HEK293 (cell line): ENCODE measurements around the gene TCF12.

Experiments used
- CTCF ChIP-seq: fragments of 450-650 bp; formaldehyde crosslinking; IDR thresholded peaks from 2 replicates; pipeline ENCODE4 v1.5.1; 2016; ENCODE audit warnings: missing biosample characterization, missing genetic modification characterization
- GFI1B ChIP-seq: fragments of 450-650 bp; formaldehyde crosslinking; IDR thresholded peaks from 2 replicates; pipeline ENCODE4 v1.5.1; 2016; ENCODE audit warnings: missing biosample characterization, missing genetic modification characterization
- GLIS1 ChIP-seq: fragments of 450-650 bp; formaldehyde crosslinking; IDR thresholded peaks from 2 replicates; pipeline ENCODE4 v1.5.1; 2016; ENCODE audit warnings: missing biosample characterization, missing genetic modification characterization
- GLIS2 ChIP-seq: fragments of 450-650 bp; formaldehyde crosslinking; IDR thresholded peaks from 2 replicates; pipeline ENCODE4 v1.5.1; 2016; ENCODE audit warnings: missing biosample characterization, missing genetic modification characterization
- HIC1 ChIP-seq: fragments of 450-650 bp; formaldehyde crosslinking; IDR thresholded peaks from 2 replicates; pipeline ENCODE4 v1.5.1; 2016; ENCODE audit warnings: missing biosample characterization, missing genetic modification characterization
- HOXD13 ChIP-seq: sonication (generic); formaldehyde crosslinking; IDR thresholded peaks from 2 replicates; pipeline ENCODE4 v1.8.0; 2022; ENCODE audit warnings: missing genetic modification reagents, borderline replicate concordance
- KLF7 ChIP-seq: fragments of 450-650 bp; formaldehyde crosslinking; IDR thresholded peaks from 2 replicates; pipeline ENCODE4 v1.5.1; 2016; ENCODE audit warnings: missing biosample characterization, missing genetic modification characterization, borderline replicate concordance
- KLF9 ChIP-seq: fragments of 450-650 bp; formaldehyde crosslinking; IDR thresholded peaks from 2 replicates; pipeline ENCODE4 v1.5.1; 2016; ENCODE audit warnings: missing biosample characterization, missing genetic modification characterization, low read depth
- MEIS1 ChIP-seq: sonication (generic); formaldehyde crosslinking; IDR thresholded peaks from 2 replicates; pipeline ENCODE4 v1.8.1; 2022; ENCODE audit warnings: missing genetic modification reagents, mild to moderate bottlenecking, borderline replicate concordance
- SALL2 ChIP-seq: fragments of 450-650 bp; formaldehyde crosslinking; IDR thresholded peaks from 2 replicates; pipeline ENCODE4 v1.5.0; 2017; ENCODE audit warnings: missing biosample characterization, mild to moderate bottlenecking, missing genetic modification characterization, borderline replicate concordance
- SCRT1 ChIP-seq: fragments of 450-650 bp; formaldehyde crosslinking; IDR thresholded peaks from 2 replicates; pipeline ENCODE4 v1.5.1; 2016; ENCODE audit warnings: missing biosample characterization, missing genetic modification characterization, borderline replicate concordance
- SP2 ChIP-seq: fragments of 450-650 bp; formaldehyde crosslinking; IDR thresholded peaks from 2 replicates; pipeline ENCODE4 v1.5.1; 2016; ENCODE audit warnings: missing biosample characterization, missing genetic modification characterization
- SP7 ChIP-seq: fragments of 450-650 bp; formaldehyde crosslinking; IDR thresholded peaks from 2 replicates; pipeline ENCODE4 v1.5.1; 2016; ENCODE audit warnings: missing biosample characterization, missing genetic modification characterization
- TCF7L2 ChIP-seq: IDR thresholded peaks from 2 replicates; pipeline ENCODE4 v1.6.1; 2011; ENCODE audit warnings: low read depth, mild to moderate bottlenecking, inconsistent platforms, low read length, moderate library complexity, borderline replicate concordance
- ZBTB1 ChIP-seq: fragments of 450-650 bp; formaldehyde crosslinking; IDR thresholded peaks from 2 replicates; pipeline ENCODE4 v1.5.1; 2016; ENCODE audit warnings: missing biosample characterization, missing genetic modification characterization
- ZNF114 ChIP-seq: fragments of 450-650 bp; formaldehyde crosslinking; IDR thresholded peaks from 2 replicates; pipeline ENCODE4 v1.5.0; 2017; ENCODE audit warnings: missing biosample characterization, missing genetic modification characterization
- ZNF140 ChIP-seq: fragments of 450-650 bp; formaldehyde crosslinking; IDR thresholded peaks from 2 replicates; pipeline ENCODE4 v1.5.1; 2016; ENCODE audit warnings: missing biosample characterization, missing genetic modification characterization
- ZNF157 ChIP-seq: fragments of 450-650 bp; formaldehyde crosslinking; IDR thresholded peaks from 2 replicates; pipeline ENCODE4 v1.5.1; 2016; ENCODE audit warnings: missing biosample characterization, missing genetic modification characterization
- ZNF16 ChIP-seq: fragments of 450-650 bp; formaldehyde crosslinking; IDR thresholded peaks from 2 replicates; pipeline ENCODE4 v1.5.1; 2016; ENCODE audit warnings: low read depth, missing biosample characterization, missing genetic modification characterization
- ZNF174 ChIP-seq: fragments of 450-650 bp; formaldehyde crosslinking; IDR thresholded peaks from 2 replicates; pipeline ENCODE4 v1.5.0; 2017; ENCODE audit warnings: missing biosample characterization, mild to moderate bottlenecking, missing genetic modification characterization
- ZNF19 ChIP-seq: fragments of 450-650 bp; formaldehyde crosslinking; IDR thresholded peaks from 2 replicates; pipeline ENCODE4; 2016; ENCODE audit warnings: missing biosample characterization, missing genetic modification characterization, low read depth
- ZNF274 ChIP-seq, 2 experiments: fragments of 200-500 bp in 1 of 2; fragments of 450-650 bp in 1 of 2; sonication (Bioruptor generic) in 1 of 2; formaldehyde crosslinking in 1 of 2; IDR thresholded peaks; 2 replicates each; pipeline versions ENCODE4 v1.5.1 to v1.6.1; 2014 to 2016; ENCODE audit warnings: borderline replicate concordance in 1 of 2, inconsistent platforms in 1 of 2, low read length in 1 of 2, missing biosample characterization in 1 of 2, missing genetic modification characterization in 1 of 2
- ZNF341 ChIP-seq: fragments of 450-650 bp; formaldehyde crosslinking; IDR thresholded peaks from 2 replicates; pipeline ENCODE4; 2016; ENCODE audit warnings: low read depth, missing biosample characterization, missing genetic modification characterization
- ZNF37A ChIP-seq: fragments of 450-650 bp; IDR thresholded peaks from 2 replicates; pipeline ENCODE4 v1.5.1; 2018; ENCODE audit warnings: missing biosample characterization, missing genetic modification characterization
- ZNF449 ChIP-seq: fragments of 450-650 bp; formaldehyde crosslinking; IDR thresholded peaks from 2 replicates; pipeline ENCODE4 v1.5.1; 2017; ENCODE audit warnings: missing biosample characterization, mild to moderate bottlenecking, missing genetic modification characterization, moderate library complexity
- ZNF501 ChIP-seq: fragments of 450-650 bp; formaldehyde crosslinking; IDR thresholded peaks from 2 replicates; pipeline ENCODE4 v1.5.1; 2016; ENCODE audit warnings: missing biosample characterization, missing genetic modification characterization
- ZNF521 ChIP-seq: fragments of 450-650 bp; formaldehyde crosslinking; IDR thresholded peaks from 2 replicates; pipeline ENCODE4 v1.5.1; 2017; ENCODE audit warnings: missing biosample characterization, mild to moderate bottlenecking, missing genetic modification characterization
- ZNF596 ChIP-seq: fragments of 450-650 bp; IDR thresholded peaks from 2 replicates; pipeline ENCODE4 v1.5.0; 2018; ENCODE audit warnings: missing biosample characterization, mild to moderate bottlenecking, missing genetic modification characterization, moderate library complexity
- ZNF629 ChIP-seq: fragments of 450-650 bp; formaldehyde crosslinking; IDR thresholded peaks from 2 replicates; pipeline ENCODE4 v1.5.1; 2017; ENCODE audit warnings: missing biosample characterization, missing genetic modification characterization
- ZNF664 ChIP-seq: fragments of 450-650 bp; formaldehyde crosslinking; IDR thresholded peaks from 2 replicates; pipeline ENCODE4 v1.5.1; 2016; ENCODE audit warnings: missing biosample characterization, missing genetic modification characterization
- ZNF704 ChIP-seq: fragments of 450-650 bp; formaldehyde crosslinking; IDR thresholded peaks from 2 replicates; pipeline ENCODE4 v1.5.1; 2016; ENCODE audit warnings: missing biosample characterization, missing genetic modification characterization
- ZNF747 ChIP-seq: fragments of 450-650 bp; formaldehyde crosslinking; IDR thresholded peaks from 2 replicates; pipeline ENCODE4 v1.5.1; 2016; ENCODE audit warnings: missing biosample characterization, missing genetic modification characterization
- ZNF76 ChIP-seq: fragments of 450-650 bp; formaldehyde crosslinking; IDR thresholded peaks from 2 replicates; pipeline ENCODE4; 2016; ENCODE audit warnings: low read depth, missing biosample characterization, missing genetic modification characterization, borderline replicate concordance
- ZNF776 ChIP-seq: fragments of 450-650 bp; formaldehyde crosslinking; IDR thresholded peaks from 2 replicates; pipeline ENCODE4 v1.5.0; 2017; ENCODE audit warnings: missing biosample characterization, missing genetic modification characterization, borderline replicate concordance

The TCF12 gene

GRCh38 chr15:56886932-56887781 lies 31.3 kb upstream of the TCF12 start (continued):
- TF ChIP-seq ZNF140 (tag by site-specific recombination): no peak
- TF ChIP-seq ZNF174 (tag by site-specific recombination): 0 out of 2 replicates have a peak, but pooled peaks have one; percentile 55
- peak; percentile 76 for TF ChIP-seq ZNF37A (tag by site-specific recombination)
- no peak for TF ChIP-seq MEIS1
- peak; percentile 65; the same call in 1 of the 2 replicates for TF ChIP-seq ZNF76 (tag by site-specific recombination)
- TF ChIP-seq ZNF19: no peak
- no peak for TF ChIP-seq HIC1 (tag by site-specific recombination)
- 0 out of 2 replicates have a peak, but pooled peaks have one; percentile 51 for TF ChIP-seq ZBTB1 (tag by site-specific recombination)
- peak; percentile 76 for TF ChIP-seq GLIS2 (tag by site-specific recombination)
- TF ChIP-seq ZNF16 (tag by site-specific recombination): no peak
- no peak for TF ChIP-seq ZNF776 (tag by site-specific recombination)
- no peak for TF ChIP-seq ZNF274 (IDR thresholded peaks at IDR 0.05; ENCODE audit: low read length)
- TF ChIP-seq ZNF274 (tag by site-specific recombination; IDR thresholded peaks at IDR 0.05; ENCODE audit: borderline replicate concordance): no peak
- TF ChIP-seq SP7 (tag by site-specific recombination): peak; percentile 45
- TF ChIP-seq ZNF629 (tag by site-specific recombination): peak; percentile 67
- TF ChIP-seq ZNF501 (tag by site-specific recombination): 0 out of 2 replicates have a peak, but pooled peaks have one; percentile 22
- peak; percentile 67 for TF ChIP-seq CTCF (tag by site-specific recombination)
- 0 out of 2 replicates have a peak, but pooled peaks have one; percentile 27 for TF ChIP-seq ZNF596
- no peak for TF ChIP-seq SCRT1 (tag by site-specific recombination)
- TF ChIP-seq ZNF157 (tag by site-specific recombination): no peak
- TF ChIP-seq GFI1B (tag by site-specific recombination): no peak
- TF ChIP-seq ZNF341 (tag by site-specific recombination): peak; percentile 91
- TF ChIP-seq GLIS1 (tag by site-specific recombination): peak; percentile 49; the same call in 1 of the 2 replicates
- TF ChIP-seq HOXD13 (CRISPR knock-in tag): peak; percentile 31; the same call in 1 of the 2 replicates
- no peak for TF ChIP-seq SALL2 (tag by site-specific recombination)
- no peak for TF ChIP-seq ZNF521
- TF ChIP-seq KLF7: no peak
- no peak for TF ChIP-seq ZNF664 (tag by site-specific recombination)
- no peak for TF ChIP-seq ZNF747
- peak; percentile 79 for TF ChIP-seq SP2 (tag by site-specific recombination)
- no peak for TF ChIP-seq TCF7L2
- TF ChIP-seq ZNF114 (tag by site-specific recombination): no peak
- TF ChIP-seq KLF9 (tag by site-specific recombination): peak; percentile 42; the same call in 1 of the 2 replicates
- peak; percentile 61; the same call in 1 of the 2 replicates for TF ChIP-seq ZNF449
- TF ChIP-seq ZNF704 (tag by site-specific recombination): no peak
